Activated CD4-positive, alpha-beta T cell treated with anti-CD3 and anti-CD28 coated beads, Interleukin-2, amount 10 ng/mL, durations not matched to agents 24 days and 14 days (primary cell): ENCODE data around the gene INSR. TPM values are rescaled to one million over a fixed set of nuclear protein-coding genes. Genes with fewer than 3 reads are reported as not detected.
A peak's percentile ranks its signal among the peaks of the same experiment; 100 is the strongest.
"Not testable (repeated sequence)": the region's sequence is repeated elsewhere in the genome, so short reads cannot be mapped to it uniquely, and the experiment has no call there.

ENCODE experiments used
- DNase-seq: peaks from one replicate; pipeline ENCODE4 v3.0.0; 2022
- H3K27ac Mint-ChIP-seq: one replicate; pipeline ENCODE4 v1.8.0; 2022; ENCODE audit warnings: mild to moderate bottlenecking, mixed read lengths
- H3K27me3 Mint-ChIP-seq: one replicate; pipeline ENCODE4 v1.8.0; 2022; ENCODE audit warnings: mixed read lengths
- H3K36me3 Mint-ChIP-seq: one replicate; pipeline ENCODE4 v1.8.0; 2022; ENCODE audit warnings: low read depth, mild to moderate bottlenecking, mixed read lengths
- H3K4me1 Mint-ChIP-seq: one replicate; pipeline ENCODE4 v1.8.0; 2021; ENCODE audit warnings: mixed read lengths
- H3K4me3 Mint-ChIP-seq: one replicate; pipeline ENCODE4 v1.8.0; 2022; ENCODE audit warnings: mild to moderate bottlenecking, moderate library complexity, mixed read lengths
- H3K9me3 Mint-ChIP-seq: one replicate; pipeline ENCODE4 v1.8.0; 2021; ENCODE audit warnings: mixed read lengths
- intact Hi-C: fragments of 100-400 bp; cut with micrococcal nuclease; formaldehyde crosslinking; loops from one replicate; pipeline ENCODE4 v1.15.1; 2023
- total RNA-seq: library from RNA; stranded (reverse); gene quantifications from 2 replicates; pipeline ENCODE4 v1.2.3, GENCODE V29; 2022

INSR gene
- total RNA-seq, 1 donor from 2014 or later, result 1.9 TPM

GRCh38 chr19:7311911-7312310, 17.7 kb upstream of the INSR start:
- Mint-ChIP-seq H3K27ac (no peak overlapping the region), H3K9me3 (no peaks in the 10 kb centered on the region), H3K4me3 (no peak overlapping the region)

DNA sequence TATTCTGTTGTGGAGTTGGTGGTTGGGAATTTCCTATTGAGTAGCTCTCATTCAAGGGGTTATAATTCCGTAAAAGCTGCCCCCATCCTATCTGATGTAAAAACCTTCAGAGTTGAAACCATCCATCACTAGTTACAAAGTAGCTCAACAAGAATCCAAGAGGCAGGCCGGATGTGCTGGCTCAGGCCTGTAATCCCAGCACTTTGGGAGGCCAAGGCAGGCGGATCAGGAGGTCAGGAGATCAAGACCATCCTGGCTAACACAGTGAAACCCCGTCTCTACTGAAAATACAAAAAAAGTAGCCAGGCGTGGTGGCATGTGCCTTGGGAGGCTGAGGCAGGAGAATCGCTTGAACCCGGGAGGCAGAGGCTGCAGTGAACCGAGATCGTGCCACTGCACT, 14.1 kb upstream of the INSR start:
- intact Hi-C loops, H3K27ac Mint-ChIP-seq: not testable (repeated sequence)

More at GRCh38 chr19:7311911-7312310, 17.7 kb upstream of the INSR start:
- Mint-ChIP-seq H3K27me3 (no peaks in the 10 kb centered on the region), H3K36me3 (no peaks in the 10 kb centered on the region), H3K4me1 (no peaks in the 10 kb centered on the region)
- intact Hi-C loops, result no loop called here
- no peak for DNase-seq

DNA sequence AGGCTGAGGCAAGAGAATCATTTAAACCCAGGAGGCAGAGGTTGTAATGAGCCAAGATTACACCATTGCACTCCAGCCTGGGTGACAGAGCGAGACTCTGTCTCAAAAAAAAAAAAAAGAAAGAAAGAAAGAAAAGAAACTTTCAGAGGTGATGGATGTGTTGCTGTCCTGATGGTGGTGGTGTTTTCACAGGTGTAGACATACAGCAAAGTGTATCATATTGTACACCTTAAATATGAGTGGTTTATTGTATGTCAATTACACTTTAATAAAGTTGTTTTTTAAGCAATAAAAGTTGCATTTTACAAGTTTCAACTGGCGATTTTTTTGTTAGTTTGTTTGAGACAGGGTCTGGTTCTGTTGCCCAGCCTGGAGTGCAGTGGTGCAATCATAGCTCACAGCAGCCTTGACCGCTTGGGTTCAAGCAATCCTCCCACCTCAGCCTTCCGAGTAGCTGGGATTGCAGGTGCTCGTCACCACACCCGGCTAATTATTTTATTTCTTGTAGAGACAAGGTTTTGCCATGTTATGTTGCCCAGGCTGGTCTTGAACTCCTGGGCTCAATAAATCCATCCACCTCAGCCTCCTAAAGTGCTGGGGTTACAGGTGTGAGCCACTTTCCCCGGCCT, 13.5 kb upstream of the INSR start:
- H3K4me3 Mint-ChIP-seq, result no peak overlapping the region
- DNase-seq, result no peak
- H3K36me3 Mint-ChIP-seq, result no peaks in the 10 kb centered on the region
- no peaks in the 10 kb centered on the region for H3K27me3 Mint-ChIP-seq
- no peaks in the 10 kb centered on the region for H3K9me3 Mint-ChIP-seq
- H3K4me1 Mint-ChIP-seq, result no peaks in the 10 kb centered on the region
- intact Hi-C loops, result no loop called here
- H3K27ac Mint-ChIP-seq, result no peak overlapping the region

More for the DNA sequence above, 14.1 kb upstream of the INSR start:
- H3K9me3 Mint-ChIP-seq, H3K4me3 Mint-ChIP-seq, H3K36me3 Mint-ChIP-seq, DNase-seq, H3K27me3 Mint-ChIP-seq, H3K4me1 Mint-ChIP-seq: not testable (repeated sequence)

GRCh38 chr19:7304200-7304599, 10.0 kb upstream of the INSR start:
- no peaks in the 10 kb centered on the region for H3K27me3 Mint-ChIP-seq
- no peaks in the 10 kb centered on the region for H3K9me3 Mint-ChIP-seq
- H3K4me3 Mint-ChIP-seq, result no peak overlapping the region
- no peaks in the 10 kb centered on the region for H3K4me1 Mint-ChIP-seq
- intact Hi-C loops, result no loop called here
- H3K36me3 Mint-ChIP-seq, result no peaks in the 10 kb centered on the region
- no peak for DNase-seq
- H3K27ac Mint-ChIP-seq, result no peak overlapping the region

GRCh38 chr19:7303470-7303869, 9.3 kb upstream of the INSR start:
- Mint-ChIP-seq H3K9me3 (no peaks in the 10 kb centered on the region), H3K36me3 (no peaks in the 10 kb centered on the region), H3K4me1 (no peaks in the 10 kb centered on the region), H3K4me3 (no peak overlapping the region), H3K27ac (no peak overlapping the region), H3K27me3 (no peaks in the 10 kb centered on the region)
- intact Hi-C loops, result no loop called here
- no peak for DNase-seq

DNA sequence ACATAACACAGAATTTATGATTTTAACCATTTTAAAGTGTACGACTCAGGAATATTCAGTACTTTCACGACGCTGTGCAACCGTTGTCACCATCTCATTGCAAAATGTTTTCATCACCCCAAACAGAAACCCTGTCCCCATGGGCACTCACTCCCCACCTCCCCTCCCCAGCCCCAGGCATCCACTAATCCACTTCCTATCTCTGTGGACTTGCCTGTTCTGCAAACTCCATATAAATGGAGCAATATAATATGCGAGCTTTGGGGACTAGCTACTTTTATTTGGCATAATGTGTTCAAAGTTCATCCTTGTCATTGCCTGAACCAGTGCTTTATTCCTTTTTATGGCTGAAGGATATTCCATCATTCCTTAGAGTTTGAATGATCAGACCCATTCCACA, 7.3 kb upstream of the INSR start:
- DNase-seq, result no peak
- no peaks in the 10 kb centered on the region for H3K9me3 Mint-ChIP-seq
- H3K27ac Mint-ChIP-seq, result no peak overlapping the region
- H3K36me3 Mint-ChIP-seq, result no peaks in the 10 kb centered on the region
- H3K27me3 Mint-ChIP-seq, result peaks cover 9% of the 10 kb centered on the region
- H3K4me1 Mint-ChIP-seq, result no peaks in the 10 kb centered on the region
- intact Hi-C loops, result no loop called here
- H3K4me3 Mint-ChIP-seq, result no peak overlapping the region

GRCh38 chr19:7297742-7298141, 3.5 kb upstream of the INSR start:
- Mint-ChIP-seq H3K36me3 (no peaks in the 10 kb centered on the region), H3K4me1 (peaks cover 3% of the 10 kb centered on the region), H3K9me3 (no peaks in the 10 kb centered on the region), H3K27ac (no peak overlapping the region), H3K4me3 (no peak overlapping the region), H3K27me3 (peaks cover 30% of the 10 kb centered on the region)
- no peak for DNase-seq
- intact Hi-C loops, result no loop called here

DNA sequence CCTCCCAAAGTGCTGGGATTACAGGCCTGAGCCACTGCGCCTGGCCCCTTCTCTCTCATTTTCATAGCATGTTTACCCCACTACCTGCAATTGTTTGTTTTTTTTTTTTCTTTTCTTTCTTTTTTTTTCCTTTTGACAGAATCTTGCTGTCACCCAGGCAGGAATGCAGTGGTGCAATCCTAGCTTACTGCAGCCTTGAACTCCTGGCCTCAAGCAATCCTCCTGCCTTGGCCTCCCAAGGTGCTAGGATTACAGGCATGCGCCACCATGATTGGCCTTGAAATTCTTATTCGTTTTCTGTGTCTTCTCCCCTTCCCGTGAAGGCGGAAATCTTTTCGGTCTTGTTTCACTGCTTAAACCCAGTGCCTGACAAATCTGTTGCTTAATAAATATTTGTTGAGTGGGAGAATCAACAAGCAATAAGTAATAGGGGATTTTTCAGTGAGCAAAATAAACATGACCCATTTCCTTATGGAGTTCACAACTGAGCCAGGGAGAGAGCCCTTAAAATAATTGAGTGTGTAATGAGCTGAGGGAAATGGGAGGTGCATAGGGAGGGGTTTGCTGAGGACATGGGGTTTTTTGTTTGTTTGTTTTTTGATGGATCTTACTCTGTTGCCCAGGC, 1.8 kb upstream of the INSR start:
- peaks cover 2% of the 10 kb centered on the region for H3K36me3 Mint-ChIP-seq
- H3K27ac Mint-ChIP-seq, result no peak overlapping the region
- intact Hi-C loops, result no loop called here
- peaks cover 37% of the 10 kb centered on the region for H3K27me3 Mint-ChIP-seq
- H3K4me3 Mint-ChIP-seq, result no peak overlapping the region
- H3K9me3 Mint-ChIP-seq, result no peaks in the 10 kb centered on the region
- DNase-seq, result no peak
- peaks cover 6% of the 10 kb centered on the region for H3K4me1 Mint-ChIP-seq

DNA sequence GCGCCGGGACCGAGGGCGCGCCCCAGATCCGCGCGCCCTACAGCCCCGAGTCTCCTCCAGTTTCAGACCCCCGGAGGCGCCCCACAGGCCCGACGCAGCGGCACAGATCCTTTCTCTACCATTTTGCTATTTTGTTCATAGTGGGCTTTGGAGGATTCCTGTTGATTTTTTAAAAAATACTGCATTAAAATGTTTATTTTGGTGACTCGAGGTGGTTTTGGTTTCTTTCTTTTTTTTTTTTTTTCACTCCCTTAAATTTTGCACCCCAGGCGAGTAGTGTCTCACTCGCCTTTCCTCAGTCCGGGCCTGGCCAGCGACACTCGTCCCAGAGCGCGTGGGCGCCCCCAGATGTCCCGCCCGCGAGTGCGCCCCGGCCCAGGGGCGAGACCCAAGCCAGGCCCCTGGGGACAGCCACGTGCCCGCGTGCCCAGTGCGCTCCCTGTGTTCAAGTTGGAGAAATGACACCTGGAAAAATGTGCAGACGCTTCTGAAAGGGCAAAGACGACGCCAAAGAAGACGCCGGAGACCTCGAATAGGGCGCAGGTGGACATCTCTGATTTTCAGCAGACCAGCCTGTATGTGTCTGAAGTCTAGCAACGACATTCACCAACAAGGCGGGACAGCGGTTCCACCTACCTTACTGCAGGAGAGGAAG, 471 bp upstream of the INSR start:
- Mint-ChIP-seq H3K4me3 (peak overlapping the region; percentile 72), H3K27ac (no peak overlapping the region), H3K4me1 (peaks cover 6% of the 10 kb centered on the region), H3K27me3 (peaks cover 39% of the 10 kb centered on the region), H3K9me3 (no peaks in the 10 kb centered on the region), H3K36me3 (peaks cover 2% of the 10 kb centered on the region)
- intact Hi-C loops, result loop anchor here (1.0 kb wide), 1 partner anchor 97 kb away; no protein-coding TSS in a partner anchor
- peak; percentile 57 for DNase-seq

DNA sequence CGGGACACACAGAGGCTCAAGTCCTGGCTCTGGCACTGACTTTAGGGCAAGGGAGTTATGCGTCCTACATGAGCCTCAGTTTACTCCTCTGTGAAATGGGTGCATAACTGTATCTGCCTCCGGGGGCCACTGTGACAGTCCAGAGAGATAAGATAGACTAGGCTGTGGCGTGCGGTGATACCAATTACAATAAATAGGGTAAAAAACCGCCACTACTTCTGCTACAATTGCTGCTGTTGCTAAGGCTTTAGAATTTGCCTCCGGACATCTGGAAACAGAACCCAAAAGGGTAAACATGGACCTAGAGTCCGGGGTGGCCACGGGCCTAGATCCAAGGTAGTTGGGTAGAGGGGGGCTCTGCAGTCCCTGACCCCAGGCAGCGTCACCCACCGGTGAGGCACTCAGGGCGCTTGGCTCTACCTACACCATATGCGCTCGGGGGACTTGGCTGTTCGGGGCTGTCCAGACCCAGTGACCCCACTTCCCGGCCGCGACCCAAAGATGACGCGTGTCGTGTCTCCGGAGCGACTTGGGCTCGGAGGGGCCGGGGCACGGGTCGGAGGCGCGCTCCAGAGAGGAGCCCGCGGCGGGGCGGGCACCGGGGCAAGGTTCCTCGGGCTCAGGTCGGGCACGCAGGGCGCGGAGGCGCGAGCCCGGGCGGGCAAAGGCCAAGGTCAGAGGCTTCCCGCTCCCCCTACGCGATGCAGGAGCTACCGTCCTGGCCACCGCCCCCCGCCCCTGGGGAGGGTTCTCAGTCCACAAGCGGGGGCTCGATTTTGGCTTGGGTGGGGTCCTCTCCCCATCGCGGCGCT, 1.1 kb downstream of the INSR start:
- Mint-ChIP-seq H3K4me3 (peak overlapping the region; percentile 29), H3K27me3 (peaks cover 39% of the 10 kb centered on the region), H3K36me3 (peaks cover 2% of the 10 kb centered on the region), H3K9me3 (no peaks in the 10 kb centered on the region), H3K4me1 (peaks cover 6% of the 10 kb centered on the region), H3K27ac (no peak overlapping the region)
- intact Hi-C loops, result no loop called here
- DNase-seq, result peak; percentile 56

GRCh38 chr19:7292352-7292949, 1.8 kb downstream of the INSR start:
- peak overlapping the region; percentile 32 for H3K4me3 Mint-ChIP-seq
- peaks cover 6% of the 10 kb centered on the region for H3K4me1 Mint-ChIP-seq
- DNase-seq, result no peak
- peaks cover 35% of the 10 kb centered on the region for H3K27me3 Mint-ChIP-seq
- H3K9me3 Mint-ChIP-seq, result no peaks in the 10 kb centered on the region
- intact Hi-C loops, result no loop called here
- H3K36me3 Mint-ChIP-seq, result peaks cover 2% of the 10 kb centered on the region
- no peak overlapping the region for H3K27ac Mint-ChIP-seq

DNA sequence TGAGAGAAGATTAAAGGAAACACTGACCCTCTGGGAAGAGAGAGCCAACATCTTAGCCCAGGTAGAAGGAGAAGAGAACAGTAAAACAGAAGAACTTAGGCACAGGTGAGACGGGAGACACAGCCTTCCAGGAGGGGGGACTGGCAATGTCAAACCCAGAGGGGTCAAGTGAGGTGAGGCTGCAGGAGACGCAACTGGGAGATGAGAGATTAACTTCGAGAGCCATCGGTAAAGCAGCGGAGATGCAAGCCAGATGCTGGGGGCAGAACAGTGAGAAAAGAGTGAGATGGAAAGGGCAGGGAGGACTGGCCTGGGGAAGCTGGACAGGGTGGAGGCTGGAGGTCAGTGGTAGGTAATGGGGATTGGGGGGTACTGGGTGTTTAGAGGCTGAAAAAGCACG, 5.2 kb downstream of the INSR start:
- H3K27me3 Mint-ChIP-seq, result peaks cover 14% of the 10 kb centered on the region
- peaks cover 2% of the 10 kb centered on the region for H3K4me1 Mint-ChIP-seq

GRCh38 chr19:7288131-7288530, 6.1 kb downstream of the INSR start:
- peaks cover 2% of the 10 kb centered on the region for H3K4me1 Mint-ChIP-seq
- peaks cover 13% of the 10 kb centered on the region for H3K27me3 Mint-ChIP-seq
- no peak overlapping the region for H3K27ac Mint-ChIP-seq
- no peaks in the 10 kb centered on the region for H3K9me3 Mint-ChIP-seq
- H3K36me3 Mint-ChIP-seq, result peaks cover 2% of the 10 kb centered on the region
- no peak overlapping the region for H3K4me3 Mint-ChIP-seq
- DNase-seq, result no peak
- intact Hi-C loops, result no loop called here

More for the DNA sequence above, 5.2 kb downstream of the INSR start:
- Mint-ChIP-seq H3K27ac (no peak overlapping the region), H3K36me3 (peaks cover 2% of the 10 kb centered on the region), H3K4me3 (no peak overlapping the region), H3K9me3 (no peaks in the 10 kb centered on the region)
- DNase-seq, result no peak
- intact Hi-C loops, result no loop called here
